NCI-H82 treated with DMSO at 0.1 percent for 48 hours (cell line): ENCODE measurements around the gene CNOT6.
"Not testable (repeated sequence)": the region's sequence is repeated elsewhere in the genome, so short reads cannot be mapped to it uniquely, and the experiment has no call there.

ENCODE experiments used
- DNase-seq: peaks from one replicate; lab custom pipeline; 2025; ENCODE audit not compliant: unreplicated experiment; lab: John Stamatoyannopoulos, UW

CNOT6 gene

GRCh38 chr5:180494060-180494509 is at the start of gene CNOT6:
Gene CNOT6 (plus strand): TSS chr5:180494379. CDS start chr5:180529277, 34,898 bp downstream.
- DNase-seq: peak; percentile 68

GRCh38 chr5:180454752-180455151 is 39.4 kb upstream of the CNOT6 start:
- DNase-seq: no peak

GRCh38 chr5:180455872-180456271 is 38.3 kb upstream of the CNOT6 start:
- no peak for DNase-seq

GRCh38 chr5:180456792-180457191 is 37.4 kb upstream of the CNOT6 start:
- no peak for DNase-seq

- DNase-seq: not testable (repeated sequence)
Measured at GRCh38 chr5:180458852-180459673, 35.1 kb upstream of the CNOT6 start.

GRCh38 chr5:180459674-180460142 is 34.5 kb upstream of the CNOT6 start:
- not testable (repeated sequence) for DNase-seq

GRCh38 chr5:180460834-180461233 is 33.3 kb upstream of the CNOT6 start:
- DNase-seq: no peak

- DNase-seq: no peak
Measured at GRCh38 chr5:180461303-180461702, 32.9 kb upstream of the CNOT6 start.

GRCh38 chr5:180463216-180463900 is 30.8 kb upstream of the CNOT6 start:
- no peak for DNase-seq

GRCh38 chr5:180463916-180464602 is 30.1 kb upstream of the CNOT6 start:
- no peak for DNase-seq

- DNase-seq: no peak
Measured at GRCh38 chr5:180464603-180464970, 29.6 kb upstream of the CNOT6 start.

- DNase-seq: not testable (repeated sequence)
Measured at GRCh38 chr5:180465052-180465451, 29.1 kb upstream of the CNOT6 start.

- no peak for DNase-seq
Measured at GRCh38 chr5:180466316-180466715, 27.9 kb upstream of the CNOT6 start.

GRCh38 chr5:180467028-180467975 is 26.9 kb upstream of the CNOT6 start:
- DNase-seq: no peak

- no peak for DNase-seq
Measured at GRCh38 chr5:180467989-180468731, 26.0 kb upstream of the CNOT6 start.

- DNase-seq: no peak
Measured at GRCh38 chr5:180468732-180469585, 25.2 kb upstream of the CNOT6 start.

- DNase-seq: no peak
Measured at GRCh38 chr5:180469586-180469865, 24.7 kb upstream of the CNOT6 start.

GRCh38 chr5:180469866-180470265 is 24.3 kb upstream of the CNOT6 start:
- DNase-seq: no peak

- DNase-seq: no peak
Measured at GRCh38 chr5:180470361-180470760, 23.8 kb upstream of the CNOT6 start.
